GM12874 (cell line): Measurements from ENCODE around the gene NUAK1.

Experiments used
- TF ChIP-seq, protein P1 (sequence below): IDR thresholded peaks from 2 replicates; pipeline ENCODE4 v1.5.1; 2011; ENCODE audit warnings: low read depth, mild to moderate bottlenecking, control low read depth, low read length, moderate library complexity; ENCODE audit not compliant: insufficient read depth

Gene NUAK1

DNA sequence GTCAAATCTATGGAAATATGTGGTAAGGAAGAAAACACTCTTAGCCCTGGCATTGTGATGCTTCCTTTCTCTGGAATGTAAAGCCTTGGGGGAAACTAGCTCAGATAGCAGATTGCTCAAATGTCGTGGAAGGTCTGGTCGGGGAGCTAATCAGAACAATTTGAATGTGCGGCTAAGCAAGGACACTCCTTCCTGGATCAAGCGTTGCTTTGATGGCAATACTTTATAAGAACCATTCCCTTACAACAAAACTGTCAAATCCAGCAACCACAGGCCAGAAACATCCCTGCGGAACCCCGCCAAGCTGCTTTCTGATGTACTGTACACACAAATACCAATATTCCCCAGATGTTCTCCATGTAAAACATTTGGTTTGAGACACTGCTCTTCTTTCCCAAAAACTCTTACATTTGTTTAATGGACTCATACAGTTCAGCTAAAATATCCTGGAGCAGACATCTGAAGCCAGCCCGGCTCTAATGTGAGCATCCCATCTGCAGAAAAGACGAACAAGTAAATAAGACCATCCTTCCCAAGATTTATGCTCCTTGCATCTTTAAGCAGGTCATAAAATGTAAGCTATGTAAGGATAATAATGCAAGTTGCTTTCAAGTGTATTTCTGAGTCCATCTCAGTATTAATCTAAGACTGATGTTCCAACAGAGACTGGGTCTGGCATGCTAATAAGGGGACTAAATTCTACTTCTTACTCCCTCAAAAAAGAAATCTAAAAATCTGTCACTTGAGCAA lies 20.2 kb downstream of the NUAK1 start:
- TF ChIP-seq, protein P1, sequence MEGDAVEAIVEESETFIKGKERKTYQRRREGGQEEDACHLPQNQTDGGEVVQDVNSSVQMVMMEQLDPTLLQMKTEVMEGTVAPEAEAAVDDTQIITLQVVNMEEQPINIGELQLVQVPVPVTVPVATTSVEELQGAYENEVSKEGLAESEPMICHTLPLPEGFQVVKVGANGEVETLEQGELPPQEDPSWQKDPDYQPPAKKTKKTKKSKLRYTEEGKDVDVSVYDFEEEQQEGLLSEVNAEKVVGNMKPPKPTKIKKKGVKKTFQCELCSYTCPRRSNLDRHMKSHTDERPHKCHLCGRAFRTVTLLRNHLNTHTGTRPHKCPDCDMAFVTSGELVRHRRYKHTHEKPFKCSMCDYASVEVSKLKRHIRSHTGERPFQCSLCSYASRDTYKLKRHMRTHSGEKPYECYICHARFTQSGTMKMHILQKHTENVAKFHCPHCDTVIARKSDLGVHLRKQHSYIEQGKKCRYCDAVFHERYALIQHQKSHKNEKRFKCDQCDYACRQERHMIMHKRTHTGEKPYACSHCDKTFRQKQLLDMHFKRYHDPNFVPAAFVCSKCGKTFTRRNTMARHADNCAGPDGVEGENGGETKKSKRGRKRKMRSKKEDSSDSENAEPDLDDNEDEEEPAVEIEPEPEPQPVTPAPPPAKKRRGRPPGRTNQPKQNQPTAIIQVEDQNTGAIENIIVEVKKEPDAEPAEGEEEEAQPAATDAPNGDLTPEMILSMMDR: no peak

- TF ChIP-seq, protein P1: no peak
These were observed 23.3 kb downstream of the NUAK1 start for GRCh38 chr12:106115440-106115839.

GRCh38 chr12:106114447-106115068 lies 24.2 kb downstream of the NUAK1 start:
- TF ChIP-seq, protein P1: no peak

- TF ChIP-seq, protein P1: no peak
These were observed 24.8 kb downstream of the NUAK1 start for GRCh38 chr12:106113824-106114446.

DNA sequence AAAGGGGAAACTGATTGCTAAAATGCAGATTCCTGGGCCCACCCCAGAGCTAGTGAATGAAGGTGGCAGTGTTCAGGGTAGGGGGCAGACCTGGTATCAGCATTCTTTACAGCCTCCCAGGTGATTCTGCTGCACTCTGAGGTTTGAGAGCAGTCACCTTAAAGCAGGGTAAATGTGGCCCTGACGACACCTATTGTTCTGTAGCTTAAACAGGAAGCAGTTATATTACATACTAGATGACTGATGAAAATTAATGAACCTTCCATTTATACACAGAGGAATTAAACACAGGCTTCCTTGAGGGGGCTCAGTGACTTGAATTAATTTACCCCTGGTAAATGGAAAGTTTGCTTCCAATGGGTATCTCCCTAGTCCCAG lies 25.3 kb downstream of the NUAK1 start:
- TF ChIP-seq, protein P1: no peak

DNA sequence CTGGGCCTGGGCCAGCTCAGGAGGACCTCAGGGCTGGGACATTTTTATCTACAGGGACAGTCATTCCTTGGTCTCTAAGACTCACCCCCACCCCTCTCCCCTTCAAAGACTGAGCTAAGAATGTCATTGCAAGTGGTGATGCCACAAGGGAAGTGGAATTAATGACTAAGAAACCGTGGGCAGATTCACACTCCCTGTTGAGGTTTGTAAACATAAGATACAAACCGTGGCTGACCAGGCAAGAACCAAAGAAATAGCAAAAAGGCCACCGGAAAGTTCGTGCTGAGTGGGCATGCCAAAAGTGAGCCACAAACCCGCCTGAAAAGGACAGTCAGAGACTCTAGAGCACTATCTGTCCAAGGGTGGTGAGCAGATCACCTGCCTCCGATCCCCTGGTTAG lies 25.7 kb downstream of the NUAK1 start:
- TF ChIP-seq, protein P1: no peak

- TF ChIP-seq, protein P1: no peak
These were observed 26.5 kb downstream of the NUAK1 start for GRCh38 chr12:106112145-106112821.
